K562 (cell line): ENCODE results near the gene ATP2A3. TPM values are rescaled to one million over a fixed set of nuclear protein-coding genes. Genes with fewer than 3 reads are reported as not detected.
A peak's percentile ranks its signal among the peaks of the same experiment; 100 is the strongest.

Experiments used
- DPF2 ChIP-seq: fragments of 450-650 bp; IDR thresholded peaks from 2 replicates; pipeline ENCODE4 v1.6.1; 2016
- HNRNPLL ChIP-seq: fragments of 200-400 bp; formaldehyde crosslinking; IDR thresholded peaks from 2 replicates; pipeline ENCODE4 v1.6.1; 2017; ENCODE audit warnings: low read length, low read depth, mild to moderate bottlenecking; ENCODE audit not compliant: poor library complexity, severe bottlenecking
- JUND ChIP-seq, 2 experiments: IDR thresholded peaks; 2 replicates in 1 of 2; 3 replicates in 1 of 2; pipeline ENCODE4 v1.6.1; 2011; ENCODE audit warnings: borderline replicate concordance in 2 of 2, low read depth in 2 of 2, low read length in 2 of 2, improper control_type of control experiment in 1 of 2, missing biosample characterization in 1 of 2, missing genetic modification characterization in 1 of 2, missing genetic modification reagents in 1 of 2
- KAT7 ChIP-seq: sonication (generic); formaldehyde crosslinking; IDR thresholded peaks from 2 replicates; pipeline ENCODE4 v1.8.0; 2022; ENCODE audit warnings: missing genetic modification reagents, mild to moderate bottlenecking, borderline replicate concordance
- MAZ ChIP-seq, 2 experiments: fragments of 450-650 bp in 1 of 2; sonication (generic) in 1 of 2; formaldehyde crosslinking; IDR thresholded peaks in 1 of 2; conservative IDR thresholded peaks in 1 of 2; 2 replicates each; pipeline versions ENCODE4 v1.4.0 to v1.5.0; 2020; ENCODE audit warnings: mild to moderate bottlenecking in 1 of 2, missing genetic modification reagents in 1 of 2
- POLR2A ChIP-seq: fragments of 450-650 bp; conservative IDR thresholded peaks from 2 replicates; pipeline ENCODE4 v1.6.1; 2016
- PTRF ChIP-seq: fragments of 450-650 bp; IDR thresholded peaks from 2 replicates; pipeline ENCODE4 v1.6.1; 2016; ENCODE audit warnings: mild to moderate bottlenecking, missing genetic modification characterization, missing compliant biosample characterization
- RCOR1 ChIP-seq, 2 experiments: IDR thresholded peaks; 2 replicates each; pipeline ENCODE4 v1.6.1; 2012; ENCODE audit warnings: low read depth in 2 of 2, low read length in 2 of 2, borderline replicate concordance in 1 of 2, improper control_type of control experiment in 1 of 2
- ZBTB17 ChIP-seq: fragments of 450-650 bp; formaldehyde crosslinking; IDR thresholded peaks from 2 replicates; pipeline ENCODE4 v1.4.0; 2020; ENCODE audit warnings: mild to moderate bottlenecking
- ZNF589 ChIP-seq: fragments of 200-800 bp; sonication (Bioruptor generic); IDR thresholded peaks from 2 replicates; pipeline ENCODE4 v1.6.1; 2016; ENCODE audit warnings: low read depth, missing genetic modification characterization, missing compliant biosample characterization
- polyA plus RNA-seq, 8 experiments: library from polyadenylated mRNA; depleted of rRNA in 4 of 8; stranded (reverse) in 5 of 8; unstranded in 3 of 8; fragments of >200 nt; fragmentation: Nextera tagmentation in 2 of 8; fragmentation: Illumina TruSeq in 1 of 8; extraction: Ambion mirVana in 2 of 8; extraction: Trizol in 1 of 8; gene quantifications; 2 replicates each; pipeline versions ENCODE4 v1.2.1 to v1.2.3, GENCODE V29; 2011 to 2014; ENCODE audit warnings: inconsistent platforms in 1 of 8, missing spikeins in 1 of 8
- total RNA-seq, 7 experiments: library from RNA; depleted of rRNA in 6 of 7; stranded (reverse); fragments of >200 nt in 6 of 7; fragmentation: Illumina TruSeq in 2 of 7; extraction: Trizol in 2 of 7; gene quantifications; 2 replicates each; pipeline versions ENCODE4 v1.2.1 to v1.2.3, GENCODE V29; 2011 to 2021; ENCODE audit warnings: low replicate concordance in 1 of 7

Gene ATP2A3
- total and polyA plus RNA-seq, 9 of the 15 experiments (the other 6 are each of a cell fraction or from before 2014, with no cell fraction given) = 0.65 to 103 (median 31.3) TPM

DNA sequence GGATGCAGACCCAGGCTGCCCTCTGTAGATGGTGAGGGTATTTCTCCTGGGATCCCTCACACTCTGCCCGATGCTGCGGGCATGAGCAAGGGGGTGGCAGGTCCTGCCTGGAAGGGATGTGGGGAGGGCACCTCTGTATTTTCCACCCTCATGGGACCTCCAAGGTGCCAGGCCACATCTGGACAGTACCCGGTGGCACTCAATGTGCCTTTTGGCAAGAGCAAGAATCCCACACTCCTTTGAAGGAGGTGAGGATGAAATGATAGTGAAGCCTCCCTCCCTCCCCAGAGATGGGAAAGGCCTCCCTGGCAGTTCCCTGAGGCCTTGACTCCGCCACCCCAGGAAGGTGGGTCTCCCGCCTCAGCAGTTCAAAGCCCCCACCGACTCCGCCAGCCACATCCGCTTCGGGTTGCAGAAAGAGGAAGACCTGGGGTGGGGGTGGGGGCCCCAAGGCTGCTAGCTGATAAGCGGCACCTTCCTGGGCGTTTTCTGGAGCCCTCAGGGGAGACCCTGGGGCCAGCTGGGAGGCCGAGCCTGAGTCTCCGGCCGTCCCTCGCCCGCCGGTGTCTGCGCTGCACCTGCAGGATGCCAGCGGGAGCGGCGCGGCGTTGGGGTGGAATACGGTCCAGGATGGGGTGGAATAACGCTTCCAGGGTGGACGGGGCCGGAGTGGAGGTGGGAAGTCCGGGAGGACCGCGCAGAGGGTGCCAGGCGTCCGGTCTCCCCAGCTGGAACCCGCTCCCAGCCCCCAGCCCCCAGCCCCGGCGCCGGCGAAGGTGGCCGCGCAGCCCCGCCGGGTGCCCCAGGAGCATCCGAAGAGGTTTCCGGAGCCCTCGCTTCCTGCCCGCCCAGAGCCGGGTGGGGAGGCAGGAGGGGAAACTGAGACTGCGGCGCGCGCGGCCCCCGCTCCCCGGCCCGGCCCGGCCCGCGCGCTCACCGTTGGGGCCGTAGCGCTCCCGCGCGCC, 718 bp downstream of the ATP2A3 start (continued):
- no peak for TF ChIP-seq PTRF (tag)
- peak; percentile 58 for TF ChIP-seq DPF2
- no peak for TF ChIP-seq ZBTB17 (CRISPR knock-in tag)
- 0 out of 2 replicates have a peak, but pooled peaks have one; percentile 36 for TF ChIP-seq POLR2A
- no peak for TF ChIP-seq ZNF589 (CRISPR knock-in tag)
- peak; percentile 30 to 46; a peak in 2 of 4 replicates for TF ChIP-seq MAZ (CRISPR knock-in tag; conservative IDR thresholded peaks at IDR 0.05 in 1 of 2, IDR thresholded peaks at IDR 0.05 in 1 of 2)
- 0 out of 2 replicates have a peak, but pooled peaks have one; percentile 32 for TF ChIP-seq KAT7
- peak; percentile 16 for TF ChIP-seq HNRNPLL
- 0 out of 2 replicates have a peak, but pooled peaks have one; percentile 11 for TF ChIP-seq JUND (IDR thresholded peaks at IDR 0.05; ENCODE audit: borderline replicate concordance, low read depth, low read length)
- no peak; the same call in 2 of the 3 replicates for TF ChIP-seq JUND (tag; IDR thresholded peaks at IDR 0.05; ENCODE audit: borderline replicate concordance, low read depth, low read length)
- TF ChIP-seq RCOR1 (IDR thresholded peaks at IDR 0.05; ENCODE audit: borderline replicate concordance in 1 of 2, low read depth in 2 of 2, low read length in 2 of 2) = 0 out of 4 replicates have a peak, but pooled peaks of 1 of the 2 experiments have one; percentile 21
